Measurements from ENCODE around the gene PIPOX.
A peak's percentile ranks its signal among the peaks of the same experiment; 100 is the strongest.
"Not testable (repeated sequence)": the region's sequence is repeated elsewhere in the genome, so short reads cannot be mapped to it uniquely, and the experiment has no call there.

Gene PIPOX

GRCh38 chr17:29076722-29077121, 33.8 kb downstream of the PIPOX start:
- DNase-seq (ENCODE audit: low read depth), result no peak

- no peak for DNase-seq (ENCODE audit: low read depth)
Observed at GRCh38 chr17:29077320-29077719, 34.4 kb downstream of the PIPOX start.

- no peak for DNase-seq (ENCODE audit: low read depth)
Observed at GRCh38 chr17:29078183-29079045, 35.5 kb downstream of the PIPOX start.

- no peak for DNase-seq (ENCODE audit: low read depth)
Observed at GRCh38 chr17:29079433-29079832, 36.5 kb downstream of the PIPOX start.

GRCh38 chr17:29079887-29080286, 36.9 kb downstream of the PIPOX start:
- DNase-seq (ENCODE audit: low read depth), result no peak

GRCh38 chr17:29080323-29080722, 37.4 kb downstream of the PIPOX start:
- no peak for DNase-seq (ENCODE audit: low read depth)

- no peak for DNase-seq (ENCODE audit: low read depth)
Observed at GRCh38 chr17:29080965-29081364, 38.0 kb downstream of the PIPOX start.

GRCh38 chr17:29084541-29085146, 41.7 kb downstream of the PIPOX start:
- no peak for DNase-seq (ENCODE audit: low read depth)

- DNase-seq (ENCODE audit: low read depth), result no peak
Observed at GRCh38 chr17:29085223-29085622, 42.3 kb downstream of the PIPOX start.

GRCh38 chr17:29086628-29087332, 43.8 kb downstream of the PIPOX start:
- DNase-seq (ENCODE audit: low read depth), result no peak

GRCh38 chr17:29088782-29089181, 45.8 kb downstream of the PIPOX start:
- DNase-seq (ENCODE audit: low read depth), result not testable (repeated sequence)

- no peak for DNase-seq (ENCODE audit: low read depth)
Observed at GRCh38 chr17:29089601-29090044, 46.7 kb downstream of the PIPOX start.

- no peak for DNase-seq (ENCODE audit: low read depth)
Observed at GRCh38 chr17:29090108-29090507, 47.2 kb downstream of the PIPOX start.

GRCh38 chr17:29090750-29091605, 48.0 kb downstream of the PIPOX start:
- no peak for DNase-seq (ENCODE audit: low read depth)

- peak; percentile 45 for DNase-seq (ENCODE audit: low read depth)
Observed at GRCh38 chr17:29091606-29092289, 48.8 kb downstream of the PIPOX start.

- no peak for DNase-seq (ENCODE audit: low read depth)
Observed at GRCh38 chr17:29093090-29093871, 50.3 kb downstream of the PIPOX start.

GRCh38 chr17:29094101-29094708, 51.3 kb downstream of the PIPOX start:
- DNase-seq (ENCODE audit: low read depth), result no peak

GRCh38 chr17:29095439-29095838, 52.5 kb downstream of the PIPOX start:
- no peak for DNase-seq (ENCODE audit: low read depth)

GRCh38 chr17:29096094-29096493, 53.2 kb downstream of the PIPOX start:
- no peak for DNase-seq (ENCODE audit: low read depth)

- no peak for DNase-seq (ENCODE audit: low read depth)
Observed at GRCh38 chr17:29099527-29099926, 56.6 kb downstream of the PIPOX start.
